Activated CD4-positive, alpha-beta T cell treated with anti-CD3 and anti-CD28 coated beads for 36 hours (primary cell): ENCODE measurements around the gene PSAPL1. TPM values are rescaled to one million over a fixed set of nuclear protein-coding genes. Genes with fewer than 3 reads are reported as not detected.

Experiments used
- ATAC-seq: fragments of 200-7000 bp; cut with Tn5 transposase; one replicate; pipeline ENCODE4 v1.10.0; 2021; ENCODE audit warnings: mild to moderate bottlenecking, moderate library complexity
- CTCF ChIA-PET: fragments of 350-600 bp; sonication (Branson Sonifier 250); formaldehyde crosslinking; loops from one replicate; lab custom pipeline; 2021; ENCODE audit warnings: antibody characterized with exemption; lab: Charles Lee
- POLR2A ChIA-PET: fragments of 350-600 bp; sonication (Branson Sonifier 250); formaldehyde crosslinking; loops from one replicate; lab custom pipeline; 2021; ENCODE audit warnings: antibody characterized with exemption, inconsistent platforms; lab: Charles Lee
- DNase-seq: peaks from one replicate; pipeline ENCODE4 v3.0.0-alpha.2; 2020
- H3K27ac Mint-ChIP-seq: one replicate; pipeline ENCODE4 v1.8.0; 2021; ENCODE audit warnings: mixed read lengths
- H3K27me3 Mint-ChIP-seq: one replicate; pipeline ENCODE4 v1.8.0; 2021; ENCODE audit warnings: mixed read lengths
- H3K36me3 Mint-ChIP-seq: one replicate; pipeline ENCODE4 v1.8.0; 2021; ENCODE audit warnings: low read depth, mixed read lengths
- H3K4me1 Mint-ChIP-seq: one replicate; pipeline ENCODE4 v1.8.0; 2021; ENCODE audit warnings: mixed read lengths
- H3K4me3 Mint-ChIP-seq: one replicate; pipeline ENCODE4 v1.8.0; 2021; ENCODE audit warnings: mild to moderate bottlenecking, moderate library complexity, mixed read lengths
- H3K9me3 Mint-ChIP-seq: one replicate; pipeline ENCODE4 v1.8.0; 2021; ENCODE audit warnings: low read depth, mixed read lengths
- intact Hi-C, 2 experiments: fragments of 100-400 bp; cut with DNase I in 1 of 2; cut with micrococcal nuclease in 1 of 2; formaldehyde crosslinking; loops; one replicate each; pipeline versions ENCODE4 v1.14.2 to v1.15.1; 2022 to 2024; cut with DNase I, micrococcal nuclease
- total RNA-seq, 2 experiments: library from RNA; stranded (reverse); gene quantifications; one replicate each; pipeline ENCODE4 v1.2.3, GENCODE V29; 2021

Gene PSAPL1
- total RNA-seq, 2 experiments from 2014 or later: not detected

GRCh38 chr4:7389719-7390118, 45.0 kb downstream of the PSAPL1 start:
- intact Hi-C loops: no loop called here
- DNase-seq (no peak), ATAC-seq (no peak)
- ChIA-PET CTCF (interaction anchor here (0.5 kb wide), 1 partner anchor 24 kb away, joined by 3 read pairs; no protein-coding TSS in a partner anchor), POLR2A (no interaction called here)
- H3K27me3 Mint-ChIP-seq: peaks cover 4% of the 10 kb centered on the region
- H3K27ac Mint-ChIP-seq: no peak overlapping the region
- no peak overlapping the region for H3K4me3 Mint-ChIP-seq
- H3K36me3 Mint-ChIP-seq: no peaks in the 10 kb centered on the region
- no peaks in the 10 kb centered on the region for H3K4me1 Mint-ChIP-seq
- H3K9me3 Mint-ChIP-seq: peaks cover 8% of the 10 kb centered on the region

DNA sequence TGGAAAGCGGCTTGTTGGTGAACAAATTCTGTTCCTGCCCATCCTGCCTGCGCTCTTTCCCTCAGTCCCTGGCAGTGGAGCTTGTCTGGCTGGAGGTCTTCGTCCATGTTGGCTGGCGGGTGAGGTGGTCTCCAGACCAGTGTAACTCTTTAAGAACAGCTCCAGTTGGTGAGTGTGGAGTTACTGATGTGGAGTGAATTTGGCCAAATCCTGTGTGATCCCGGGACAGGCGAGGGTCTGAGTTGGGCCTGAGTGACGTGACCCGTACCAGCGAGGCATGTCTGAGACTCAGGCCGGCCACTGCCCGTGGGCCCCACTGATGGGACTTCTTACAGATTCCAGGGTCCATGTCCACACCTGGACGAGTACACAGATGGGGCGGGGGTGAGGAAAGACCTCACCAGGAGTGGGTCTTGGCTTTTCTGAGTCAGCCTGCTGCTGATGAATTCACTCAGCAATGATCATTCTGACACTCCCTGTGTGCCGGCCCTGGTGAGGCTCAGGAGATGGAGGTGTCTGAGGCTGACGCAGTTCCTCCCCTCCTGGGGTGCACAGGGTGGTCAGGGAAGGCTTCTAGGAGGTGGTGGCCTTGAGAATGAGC, 45.5 kb downstream of the PSAPL1 start:
- DNase-seq: no peak
- CTCF ChIA-PET: no interaction called here
- H3K4me3 Mint-ChIP-seq: no peak overlapping the region

GRCh38 chr4:7388627-7389026, 46.1 kb downstream of the PSAPL1 start:
- Mint-ChIP-seq H3K4me1 (no peaks in the 10 kb centered on the region), H3K9me3 (peaks cover 8% of the 10 kb centered on the region), H3K4me3 (no peak overlapping the region), H3K36me3 (no peaks in the 10 kb centered on the region), H3K27ac (no peak overlapping the region), H3K27me3 (peaks cover 3% of the 10 kb centered on the region)
- intact Hi-C loops: no loop called here
- ATAC-seq (no peak), DNase-seq (no peak)
- ChIA-PET CTCF (no interaction called here), POLR2A (no interaction called here)

More for the DNA sequence above, 45.5 kb downstream of the PSAPL1 start:
- intact Hi-C loops: no loop called here
- peaks cover 4% of the 10 kb centered on the region for H3K27me3 Mint-ChIP-seq
- POLR2A ChIA-PET: no interaction called here
- H3K36me3 Mint-ChIP-seq: no peaks in the 10 kb centered on the region
- no peaks in the 10 kb centered on the region for H3K4me1 Mint-ChIP-seq
- no peak overlapping the region for H3K27ac Mint-ChIP-seq
- no peak for ATAC-seq
- H3K9me3 Mint-ChIP-seq: peaks cover 8% of the 10 kb centered on the region

- no peaks in the 10 kb centered on the region for H3K4me1 Mint-ChIP-seq
- POLR2A ChIA-PET: no interaction called here
- no peak overlapping the region for H3K4me3 Mint-ChIP-seq
- intact Hi-C loops: no loop called here
- no peak for ATAC-seq
- no peak overlapping the region for H3K27ac Mint-ChIP-seq
- CTCF ChIA-PET: no interaction called here
- H3K36me3 Mint-ChIP-seq: no peaks in the 10 kb centered on the region
- no peaks in the 10 kb centered on the region for H3K27me3 Mint-ChIP-seq
- peaks cover 8% of the 10 kb centered on the region for H3K9me3 Mint-ChIP-seq
- DNase-seq: no peak
Observed at GRCh38 chr4:7387925-7388324, 46.8 kb downstream of the PSAPL1 start.

GRCh38 chr4:7384929-7385890, 49.5 kb downstream of the PSAPL1 start:
- DNase-seq: no peak
- no peak overlapping the region for H3K4me3 Mint-ChIP-seq
- no peak for ATAC-seq
- no peaks in the 10 kb centered on the region for H3K36me3 Mint-ChIP-seq
- H3K27me3 Mint-ChIP-seq: peaks cover 4% of the 10 kb centered on the region
- H3K4me1 Mint-ChIP-seq: no peaks in the 10 kb centered on the region
- H3K27ac Mint-ChIP-seq: no peak overlapping the region
- ChIA-PET CTCF (no interaction called here), POLR2A (no interaction called here)
- peaks cover 8% of the 10 kb centered on the region for H3K9me3 Mint-ChIP-seq
- intact Hi-C loops: no loop called here

- intact Hi-C loops: no loop called here
- Mint-ChIP-seq H3K27me3 (peaks cover 6% of the 10 kb centered on the region), H3K4me1 (no peaks in the 10 kb centered on the region), H3K9me3 (peaks cover 8% of the 10 kb centered on the region), H3K36me3 (no peaks in the 10 kb centered on the region), H3K27ac (no peak overlapping the region), H3K4me3 (no peak overlapping the region)
- ATAC-seq (no peak), DNase-seq (no peak)
- ChIA-PET CTCF (no interaction called here), POLR2A (interaction anchor here (0.8 kb wide), 1 partner anchor 66 kb away, joined by 6 read pairs; no protein-coding TSS in a partner anchor)
Observed at GRCh38 chr4:7384003-7384928, 50.5 kb downstream of the PSAPL1 start.

- ATAC-seq: no peak
- H3K27ac Mint-ChIP-seq: no peak overlapping the region
- no peak overlapping the region for H3K4me3 Mint-ChIP-seq
- peaks cover 13% of the 10 kb centered on the region for H3K27me3 Mint-ChIP-seq
- ChIA-PET POLR2A (interaction anchor here (0.8 kb wide), 1 partner anchor 65 kb away, joined by 6 read pairs; no protein-coding TSS in a partner anchor), CTCF (interaction anchor here (0.6 kb wide), 1 partner anchor 763 kb away, joined by 3 read pairs; no protein-coding TSS in a partner anchor)
- H3K4me1 Mint-ChIP-seq: no peaks in the 10 kb centered on the region
- H3K9me3 Mint-ChIP-seq: peaks cover 8% of the 10 kb centered on the region
- intact Hi-C loops: no loop called here
- DNase-seq: no peak
- no peaks in the 10 kb centered on the region for H3K36me3 Mint-ChIP-seq
Observed at GRCh38 chr4:7383266-7383665, 51.5 kb downstream of the PSAPL1 start.

DNA sequence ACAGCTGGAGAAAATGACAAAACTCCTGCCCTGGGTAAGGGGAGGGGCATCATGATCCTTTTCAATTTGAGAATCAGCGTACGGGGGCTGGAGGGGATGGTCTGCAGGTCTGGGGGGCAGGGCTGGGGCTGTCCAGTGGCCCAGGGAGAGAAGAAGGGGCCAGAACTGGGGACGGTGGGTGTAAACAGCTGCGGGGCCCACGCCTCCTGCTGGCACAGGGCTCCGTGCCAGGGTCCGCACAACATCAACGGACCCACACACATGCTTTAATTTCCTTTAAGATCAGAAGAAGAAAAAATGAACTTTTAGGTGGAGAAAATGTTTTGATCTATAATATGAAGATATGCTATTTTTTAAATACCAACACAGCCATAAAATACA, 52.1 kb downstream of the PSAPL1 start:
- H3K27ac Mint-ChIP-seq: no peak overlapping the region
- peaks cover 16% of the 10 kb centered on the region for H3K27me3 Mint-ChIP-seq
- H3K9me3 Mint-ChIP-seq: peaks cover 4% of the 10 kb centered on the region
- H3K4me1 Mint-ChIP-seq: no peaks in the 10 kb centered on the region
- ChIA-PET POLR2A (no interaction called here), CTCF (interaction anchor here (0.6 kb wide), 1 partner anchor 762 kb away, joined by 3 read pairs; no protein-coding TSS in a partner anchor)
- no peak for ATAC-seq
- no peak overlapping the region for H3K4me3 Mint-ChIP-seq
- no peak for DNase-seq
- no peaks in the 10 kb centered on the region for H3K36me3 Mint-ChIP-seq
- intact Hi-C loops: no loop called here

GRCh38 chr4:7381890-7382633, 52.7 kb downstream of the PSAPL1 start:
- ChIA-PET CTCF (no interaction called here), POLR2A (no interaction called here)
- DNase-seq (no peak), ATAC-seq (no peak)
- intact Hi-C loops: no loop called here
- no peak overlapping the region for H3K4me3 Mint-ChIP-seq
- H3K9me3 Mint-ChIP-seq: no peaks in the 10 kb centered on the region
- H3K36me3 Mint-ChIP-seq: no peaks in the 10 kb centered on the region
- H3K27me3 Mint-ChIP-seq: peaks cover 17% of the 10 kb centered on the region
- no peaks in the 10 kb centered on the region for H3K4me1 Mint-ChIP-seq
- H3K27ac Mint-ChIP-seq: no peak overlapping the region

GRCh38 chr4:7381221-7381889, 53.4 kb downstream of the PSAPL1 start:
- no peaks in the 10 kb centered on the region for H3K4me1 Mint-ChIP-seq
- POLR2A ChIA-PET: no interaction called here
- peaks cover 23% of the 10 kb centered on the region for H3K27me3 Mint-ChIP-seq
- intact Hi-C loops: no loop called here
- no peak overlapping the region for H3K4me3 Mint-ChIP-seq
- DNase-seq (no peak), ATAC-seq (no peak)
- H3K9me3 Mint-ChIP-seq: no peaks in the 10 kb centered on the region
- H3K27ac Mint-ChIP-seq: no peak overlapping the region
- no peaks in the 10 kb centered on the region for H3K36me3 Mint-ChIP-seq
- CTCF ChIA-PET: no interaction called here
